Esophagus muscularis mucosa (tissue), 4 donors: ENCODE results near the gene CCDC78. TPM values are rescaled to one million over a fixed set of nuclear protein-coding genes. Genes with fewer than 3 reads are reported as not detected.

ENCODE experiments used
- DNase-seq: peaks from one replicate; pipeline ENCODE4 v3.0.0-alpha.2; 2017; ENCODE audit errors: extremely low spot score
- H3K27ac ChIP-seq, 4 donors: fragments of 200-600 bp; sonication (generic); replicated peaks in 1 of 4; 1 replicate in 3 of 4; 2 replicates in 1 of 4; pipeline ENCODE4 v1.5.1; 2016 to 2019; ENCODE audit warnings: mild to moderate bottlenecking in 1 of 4
- H3K27me3 ChIP-seq, 4 donors: fragments of 200-600 bp; sonication (generic); one replicate each; pipeline versions ENCODE4 v1.5.1 to v1.6.0; 2016 to 2019
- H3K36me3 ChIP-seq, 4 donors: fragments of 200-600 bp; sonication (generic); one replicate each; pipeline ENCODE4 v1.5.1; 2016 to 2019
- H3K4me1 ChIP-seq, 4 donors: fragments of 200-600 bp; sonication (generic); one replicate each; pipeline ENCODE4 v1.5.1; 2016 to 2019
- H3K4me3 ChIP-seq, 4 donors: fragments of 200-600 bp; sonication (generic); 1 replicate in 2 of 4; 2 replicates in 2 of 4; pipeline ENCODE4 v1.5.1; 2016 to 2019; ENCODE audit warnings: mild to moderate bottlenecking in 4 of 4, moderate library complexity in 1 of 4
- H3K9me3 ChIP-seq, 4 donors: fragments of 200-600 bp; sonication (generic); 1 replicate in 3 of 4; 2 replicates in 1 of 4; pipeline ENCODE4 v1.5.1; 2016 to 2019
- EP300 ChIP-seq: sonication (generic); formaldehyde crosslinking; IDR thresholded peaks from one replicate; pipeline ENCODE4 v1.6.1; 2017; ENCODE audit warnings: antibody characterized with exemption
- POLR2A ChIP-seq: fragments of 450-650 bp; IDR thresholded peaks from one replicate; pipeline ENCODE4 v1.6.1; 2017; ENCODE audit warnings: antibody characterized with exemption, moderate library complexity, mild to moderate bottlenecking, low read depth
- POLR2AphosphoS5 ChIP-seq, 2 donors: sonication (generic); formaldehyde crosslinking; IDR thresholded peaks; one replicate each; pipeline ENCODE4 v1.6.1; 2017; ENCODE audit warnings: antibody characterized with exemption in 2 of 2
- WGBS: methylation state at CpG from one replicate; pipeline ENCODE4 v1.1.5; 2018; 5-methylcytosine and 5-hydroxymethylcytosine counted together
- intact Hi-C: fragments of 100-400 bp; cut with DNase I; formaldehyde crosslinking; loops from one replicate; pipeline ENCODE4 v1.15.1; 2023
- total RNA-seq, 4 donors: library from RNA; depleted of rRNA; stranded (reverse); fragments of >200 nt; gene quantifications; one replicate each; pipeline versions ENCODE4 v1.1.0 to v1.2.1, GENCODE V29; 2016
- TF ChIP-seq, protein P1 (sequence below), 3 experiments: fragments of 200-600 bp in 2 of 3; fragments of 450-650 bp in 1 of 3; sonication (generic) in 2 of 3; IDR thresholded peaks; one replicate each; pipeline ENCODE4 v1.5.1; 2017 to 2019; ENCODE audit warnings: antibody characterized with exemption in 3 of 3, mild to moderate bottlenecking in 2 of 3, moderate library complexity in 1 of 3

CCDC78 gene
- total RNA-seq, 4 donors from 2014 or later, result 0.33 to 2.5 (median 0.61) TPM

DNA sequence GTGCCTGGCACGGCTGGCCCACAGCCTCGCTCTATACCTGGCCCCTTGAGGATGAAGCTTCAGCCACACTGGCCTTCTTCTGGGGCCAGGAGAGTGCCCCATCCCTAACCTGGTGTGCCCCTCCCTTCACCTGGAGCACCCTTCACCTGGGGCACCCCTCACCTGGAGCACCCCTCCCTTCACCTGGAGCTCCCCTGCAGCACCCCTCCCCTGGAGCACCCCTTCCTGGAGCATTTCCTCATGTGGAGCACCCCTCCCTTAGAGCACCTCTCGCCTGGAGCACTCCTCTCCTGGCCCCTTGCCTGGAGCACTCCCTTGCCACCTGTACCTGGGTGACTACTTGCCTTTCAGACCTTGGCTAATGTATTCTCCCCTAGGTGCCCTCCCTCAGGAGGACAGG is 18.2 kb downstream of the CCDC78 start:
- intact Hi-C loops, result no loop called here
- Histone ChIP-seq H3K4me1 (peaks cover 9 to 46% (median 38%) of the 10 kb centered on the region in 4 donors), H3K36me3 (no peaks in the 10 kb centered on the region), H3K27ac (no peak overlapping the region), H3K4me3 (no peak overlapping the region), H3K9me3 (no peaks in the 10 kb centered on the region), H3K27me3 (peaks cover 0 to 93% (median 75%) of the 10 kb centered on the region in 4 donors)
- whole genome bisulfite sequencing, result 64% methylated on average over 3 of the region's 3 CpGs
- DNase-seq, result no peak
- TF ChIP-seq POLR2A, result no peak
- TF ChIP-seq POLR2AphosphoS5 (IDR thresholded peaks at IDR 0.05), result no peak
- no peak for TF ChIP-seq EP300
- TF ChIP-seq, protein P1, sequence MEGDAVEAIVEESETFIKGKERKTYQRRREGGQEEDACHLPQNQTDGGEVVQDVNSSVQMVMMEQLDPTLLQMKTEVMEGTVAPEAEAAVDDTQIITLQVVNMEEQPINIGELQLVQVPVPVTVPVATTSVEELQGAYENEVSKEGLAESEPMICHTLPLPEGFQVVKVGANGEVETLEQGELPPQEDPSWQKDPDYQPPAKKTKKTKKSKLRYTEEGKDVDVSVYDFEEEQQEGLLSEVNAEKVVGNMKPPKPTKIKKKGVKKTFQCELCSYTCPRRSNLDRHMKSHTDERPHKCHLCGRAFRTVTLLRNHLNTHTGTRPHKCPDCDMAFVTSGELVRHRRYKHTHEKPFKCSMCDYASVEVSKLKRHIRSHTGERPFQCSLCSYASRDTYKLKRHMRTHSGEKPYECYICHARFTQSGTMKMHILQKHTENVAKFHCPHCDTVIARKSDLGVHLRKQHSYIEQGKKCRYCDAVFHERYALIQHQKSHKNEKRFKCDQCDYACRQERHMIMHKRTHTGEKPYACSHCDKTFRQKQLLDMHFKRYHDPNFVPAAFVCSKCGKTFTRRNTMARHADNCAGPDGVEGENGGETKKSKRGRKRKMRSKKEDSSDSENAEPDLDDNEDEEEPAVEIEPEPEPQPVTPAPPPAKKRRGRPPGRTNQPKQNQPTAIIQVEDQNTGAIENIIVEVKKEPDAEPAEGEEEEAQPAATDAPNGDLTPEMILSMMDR (IDR thresholded peaks at IDR 0.05), result no peak

DNA sequence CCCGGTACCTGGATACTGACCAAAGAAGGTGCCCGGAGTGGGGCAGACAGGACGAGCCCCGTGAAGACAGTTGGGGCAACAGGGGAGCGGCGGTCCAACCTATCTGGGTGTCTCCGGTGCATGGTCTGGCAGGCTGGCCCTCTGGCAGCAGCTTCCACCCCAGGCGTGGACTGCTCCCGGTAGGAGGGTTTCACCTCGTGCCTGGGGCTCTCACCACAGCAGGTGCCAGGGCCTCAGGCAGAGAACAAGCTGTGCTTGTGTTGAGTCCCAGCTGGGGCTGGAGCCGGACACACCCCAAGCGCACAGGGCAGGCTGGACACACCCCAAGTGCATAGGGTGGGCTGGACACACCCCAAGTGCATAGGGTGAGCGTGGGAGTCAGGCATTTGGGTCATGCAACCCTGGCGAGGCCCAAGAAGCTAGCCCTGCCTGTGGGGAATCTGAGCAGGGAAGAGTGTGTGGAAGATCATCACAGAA is 19.1 kb downstream of the CCDC78 start:
- 35% methylated on average over 14 of the region's 14 CpGs for whole genome bisulfite sequencing
- TF ChIP-seq, protein P1 (IDR thresholded peaks at IDR 0.05), result no peak
- TF ChIP-seq EP300 (no peak), POLR2AphosphoS5 (IDR thresholded peaks at IDR 0.05) (no peak), POLR2A (no peak)
- Histone ChIP-seq H3K9me3 (no peaks in the 10 kb centered on the region), H3K4me3 (no peak overlapping the region), H3K36me3 (no peaks in the 10 kb centered on the region), H3K27ac (no peak overlapping the region), H3K4me1 (peaks cover 9 to 44% (median 32%) of the 10 kb centered on the region in 4 donors), H3K27me3 (peaks cover 0 to 99% (median 84%) of the 10 kb centered on the region in 4 donors)
- DNase-seq, result no peak
- intact Hi-C loops, result no loop called here

DNA sequence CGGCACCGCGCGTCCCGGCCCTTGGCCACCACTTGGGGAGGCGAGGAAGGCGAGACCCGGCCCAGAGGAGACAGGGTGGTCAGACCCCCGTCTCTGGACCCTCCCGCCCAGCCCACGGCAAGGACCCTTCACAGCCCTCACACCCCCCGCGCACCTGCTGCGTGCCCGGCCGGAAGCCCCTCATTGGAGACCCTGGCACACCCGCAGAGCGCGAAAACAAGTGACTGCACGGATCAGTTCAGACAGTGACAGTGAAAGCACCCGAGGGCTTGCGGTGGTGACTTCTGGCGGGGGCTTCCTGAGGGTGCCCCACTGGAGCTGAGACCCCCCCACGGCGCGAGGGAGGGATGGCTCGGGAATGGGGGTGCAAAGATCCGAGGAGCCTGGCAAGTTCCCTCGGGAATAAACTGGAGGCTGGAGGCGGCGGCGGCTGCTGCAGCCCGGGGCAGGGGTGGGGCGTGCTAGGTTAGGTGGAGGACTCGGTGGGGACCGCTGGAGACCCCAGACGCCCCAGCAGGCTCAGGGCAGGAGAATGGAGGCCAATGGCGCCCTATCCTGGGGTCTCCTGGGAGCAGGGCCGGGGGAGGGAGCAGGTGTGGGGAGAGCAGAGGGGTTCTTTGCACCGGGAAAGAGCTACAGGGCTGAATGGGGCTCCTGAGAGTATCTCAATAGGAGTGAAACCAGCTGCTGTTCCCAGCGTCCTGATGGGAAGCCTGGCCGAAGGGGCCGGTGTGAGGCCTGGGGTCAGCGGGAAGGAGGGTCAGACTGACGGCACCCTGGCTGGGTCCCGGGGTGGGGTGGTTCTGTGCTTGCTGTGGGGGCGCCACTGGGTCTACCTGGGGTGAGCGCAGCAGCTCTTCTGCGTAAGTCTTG is 19.8 kb downstream of the CCDC78 start:
- no peak for DNase-seq
- Histone ChIP-seq H3K27ac (no peak overlapping the region), H3K4me3 (peak overlapping the region in 2 of 4 donors; percentile 24 to 42), H3K27me3 (peaks cover 0 to 99% (median 89%) of the 10 kb centered on the region in 4 donors), H3K9me3 (no peaks in the 10 kb centered on the region), H3K4me1 (peaks cover 9 to 38% (median 28%) of the 10 kb centered on the region in 4 donors), H3K36me3 (no peaks in the 10 kb centered on the region)
- no peak for TF ChIP-seq EP300
- TF ChIP-seq POLR2A, result no peak
- TF ChIP-seq POLR2AphosphoS5 (IDR thresholded peaks at IDR 0.05), result no peak
- TF ChIP-seq, protein P1 (IDR thresholded peaks at IDR 0.05), result no peak
- intact Hi-C loops, result no loop called here
- WGBS, result 6% methylated on average over 25 of the region's 49 CpGs

DNA sequence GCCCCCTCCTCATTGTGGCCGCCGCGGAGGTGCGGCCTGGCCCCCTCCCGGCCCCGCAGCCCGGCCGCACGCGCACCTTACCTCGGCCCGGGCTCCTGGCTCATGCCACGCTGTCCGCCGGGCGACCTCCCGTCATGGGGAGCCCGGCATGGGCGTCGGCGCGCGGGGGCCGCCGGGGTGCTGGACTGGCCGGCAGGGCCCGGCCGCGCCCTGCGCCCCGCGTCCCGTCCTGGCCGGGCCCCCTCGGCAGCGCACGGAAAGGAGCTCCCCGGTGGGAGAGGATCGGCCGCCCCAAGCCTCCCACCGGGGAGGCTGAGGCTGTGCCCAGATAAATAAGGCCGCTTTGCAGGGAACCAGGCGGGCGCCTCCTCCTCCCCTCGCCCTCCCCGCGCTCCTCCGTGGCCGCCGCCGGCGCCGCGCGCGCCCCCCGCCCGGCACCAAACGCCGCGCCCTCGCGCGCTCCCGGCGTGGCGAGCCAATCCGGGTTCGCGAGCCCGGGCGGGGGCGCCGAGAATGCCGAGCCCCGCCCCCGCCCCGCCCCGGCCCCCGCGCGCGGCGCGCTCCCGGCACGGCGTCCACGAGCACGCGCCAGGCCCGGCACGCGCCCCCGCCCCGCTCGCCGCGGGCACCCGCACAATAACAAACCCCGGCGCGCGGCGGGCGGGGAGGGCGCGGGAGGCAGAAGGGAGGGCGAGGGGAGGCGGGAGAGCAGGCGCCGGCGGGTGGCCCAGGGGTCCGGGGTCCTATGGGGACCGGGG is 20.6 kb downstream of the CCDC78 start, which contains the start of gene FBXL16:
Gene FBXL16 (minus strand): TSS at position 371 of the 758 bp plus-strand sequence. CDS start 8,396 bp downstream, outside the sequence.
- intact Hi-C loops, result no loop called here
- Histone ChIP-seq H3K27me3 (peaks cover 0 to 99% (median 88%) of the 10 kb centered on the region in 4 donors), H3K27ac (no peak within 1 kb of the TSS), H3K9me3 (no peaks in the 10 kb centered on the region), H3K36me3 (no peaks in the 10 kb centered on the region), H3K4me1 (peaks cover 9 to 43% (median 30%) of the 10 kb centered on the region in 4 donors), H3K4me3 (peak within 1 kb of the TSS in 2 of 4 donors; percentile 24 to 42)
- TF ChIP-seq, protein P1 (IDR thresholded peaks at IDR 0.05), result no peak
- TF ChIP-seq EP300 (no peak), POLR2A (no peak), POLR2AphosphoS5 (IDR thresholded peaks at IDR 0.05) (no peak)
- DNase-seq, result no peak
- WGBS, result no CpG with 5 or more reads among the region's 115 CpGs
